ENCODE measurements around the gene LYAR. TPM values are rescaled to one million over a fixed set of nuclear protein-coding genes. Genes with fewer than 3 reads are reported as not detected.

The LYAR gene
- total and polyA plus RNA-seq, 10 donors = 13.5 to 29.3 (median 21.9) TPM

DNA sequence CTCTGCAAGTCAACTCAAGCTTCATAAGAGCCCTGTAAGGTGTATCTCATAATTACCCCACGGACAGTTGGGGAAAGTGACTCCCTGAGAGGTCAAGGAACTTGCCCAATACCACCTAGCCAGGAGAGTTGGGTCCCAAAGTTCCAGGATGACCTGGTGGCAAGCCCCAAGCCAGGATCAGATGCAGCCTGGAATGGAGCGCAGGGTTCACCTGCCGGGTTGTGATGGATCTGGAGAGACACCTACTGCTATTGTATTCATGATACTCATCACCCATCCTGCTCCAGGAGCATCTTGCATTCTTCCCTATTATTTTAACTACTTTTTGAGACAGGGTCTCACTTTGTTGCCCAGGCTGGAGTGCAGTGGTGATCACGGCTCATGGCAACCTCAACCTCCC, 36.2 kb upstream of the LYAR start:
- Histone ChIP-seq H3K27me3 (replicated peaks in 1 of 7) (no peaks in the 10 kb centered on the region), H3K4me3 (no peak overlapping the region), H3K27ac (no peak overlapping the region), H3K36me3 (peaks cover 0 to 18% (median 15%) of the 10 kb centered on the region in 6 donors), H3K4me1 (peaks cover 0 to 20% (median 6%) of the 10 kb centered on the region in 6 donors), H3K9me3 (no peaks in the 10 kb centered on the region)
- no peak for DNase-seq
- 82 to 94% (median 90%) methylated on average over 4 of the region's 4 CpGs for WGBS, 5 donors
- TF ChIP-seq CTCF (IDR thresholded peaks at IDR 0.05 in 8 of 11, conservative IDR thresholded peaks at IDR 0.05 in 3 of 11) (no peak), POLR2AphosphoS5 (IDR thresholded peaks at IDR 0.05) (no peak), POLR2A (IDR thresholded peaks at IDR 0.05) (no peak)
- intact Hi-C loops (cut with DNase I; ENCODE audit: low total_unique reads) = no loop called here

DNA sequence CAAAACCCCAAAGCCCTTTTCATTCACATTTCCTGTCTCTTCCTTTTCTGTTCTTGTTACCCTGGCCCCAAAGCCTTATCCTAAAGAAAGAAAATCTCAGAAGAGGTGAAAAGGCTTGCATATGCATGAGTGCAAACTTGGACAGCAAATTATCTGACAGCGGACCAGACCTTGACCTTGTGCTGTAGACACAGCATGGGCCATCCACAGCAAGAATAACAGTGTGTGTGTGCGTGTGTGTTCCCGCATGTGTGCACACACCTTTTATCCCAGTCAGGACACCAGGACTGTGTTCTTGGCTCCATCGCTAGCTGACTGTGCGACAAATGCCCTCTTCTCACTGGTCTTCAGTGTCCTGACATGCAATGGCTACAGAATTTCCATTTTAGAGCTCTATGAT, 35.4 kb upstream of the LYAR start:
- no peak for DNase-seq
- no peaks in the 10 kb centered on the region for H3K9me3 ChIP-seq
- peak overlapping the region in 3 of 8 donors; percentile 71 to 73 (median 72) for H3K27ac ChIP-seq
- TF ChIP-seq CTCF (IDR thresholded peaks at IDR 0.05 in 8 of 11, conservative IDR thresholded peaks at IDR 0.05 in 3 of 11) (no peak), POLR2A (IDR thresholded peaks at IDR 0.05) (no peak)
- WGBS, 5 donors = 88 to 95% (median 93%) methylated on average over 5 of the region's 5 CpGs
- intact Hi-C loops (cut with DNase I; ENCODE audit: low total_unique reads) = no loop called here
- peaks cover 0 to 20% (median 6%) of the 10 kb centered on the region in 6 donors for H3K4me1 ChIP-seq
- no peak overlapping the region for H3K4me3 ChIP-seq
- H3K36me3 ChIP-seq = peaks cover 0 to 27% (median 24%) of the 10 kb centered on the region in 6 donors
- no peaks in the 10 kb centered on the region for H3K27me3 ChIP-seq (replicated peaks in 1 of 7)

- 46 to 57% (median 54%) methylated on average over 10 of the region's 10 CpGs for WGBS, 5 donors
- Histone ChIP-seq H3K4me1 (peaks cover 0 to 20% (median 6%) of the 10 kb centered on the region in 6 donors), H3K4me3 (no peak overlapping the region), H3K27ac (peak overlapping the region; percentile 19 to 73 (median 61)), H3K9me3 (no peaks in the 10 kb centered on the region), H3K27me3 (replicated peaks in 1 of 7) (no peaks in the 10 kb centered on the region), H3K36me3 (peaks cover 0 to 41% (median 34%) of the 10 kb centered on the region in 6 donors)
- intact Hi-C loops (cut with DNase I; ENCODE audit: low total_unique reads) = no loop called here
- no peak for DNase-seq
- TF ChIP-seq CTCF (IDR thresholded peaks at IDR 0.05 in 8 of 11, conservative IDR thresholded peaks at IDR 0.05 in 3 of 11) (no peak), POLR2A (IDR thresholded peaks at IDR 0.05) (no peak), POLR2AphosphoS5 (IDR thresholded peaks at IDR 0.05) (no peak)
These were observed 34.0 kb upstream of the LYAR start for GRCh38 chr4:4323705-4324534.

GRCh38 chr4:4321951-4322688, 32.2 kb upstream of the LYAR start:
- WGBS, 5 donors = 84 to 94% (median 86%) methylated on average over 18 of the region's 18 CpGs
- DNase-seq = no peak
- no peak overlapping the region for H3K27ac ChIP-seq
- no peaks in the 10 kb centered on the region for H3K9me3 ChIP-seq
- H3K36me3 ChIP-seq = peaks cover 0 to 59% (median 48%) of the 10 kb centered on the region in 6 donors
- H3K27me3 ChIP-seq (replicated peaks in 1 of 7) = no peaks in the 10 kb centered on the region
- H3K4me1 ChIP-seq = peaks cover 0 to 20% (median 2%) of the 10 kb centered on the region in 6 donors
- intact Hi-C loops (cut with DNase I; ENCODE audit: low total_unique reads) = no loop called here
- H3K4me3 ChIP-seq = no peak overlapping the region
- TF ChIP-seq CTCF (IDR thresholded peaks at IDR 0.05 in 8 of 11, conservative IDR thresholded peaks at IDR 0.05 in 3 of 11) = no peak
- TF ChIP-seq POLR2AphosphoS5 (IDR thresholded peaks at IDR 0.05) = no peak
- no peak for TF ChIP-seq POLR2A (IDR thresholded peaks at IDR 0.05)
